MM.1S (cell line): ENCODE results near the gene TAGLN2.

Experiments used
- DNase-seq: peaks from one replicate; pipeline ENCODE4 v3.0.0-alpha.2; 2015
- H2AFZ ChIP-seq: fragments of 300-600 bp; sonication (generic); 2 replicates; pipeline ENCODE4 v1.6.0; 2016; ENCODE audit warnings: antibody characterized with exemption, low read length
- H3F3A ChIP-seq: fragments of 300-600 bp; sonication (generic); 2 replicates; pipeline ENCODE4 v1.6.1; 2016; ENCODE audit warnings: mild to moderate bottlenecking, antibody characterized with exemption, low read length, moderate library complexity, mixed read lengths; ENCODE audit not compliant: insufficient read depth
- H3K27ac ChIP-seq: fragments of 300-600 bp; sonication (generic); 2 replicates; pipeline ENCODE4 v1.5.1; 2016; ENCODE audit warnings: mild to moderate bottlenecking, low read length
- H3K27me3 ChIP-seq: fragments of 300-600 bp; sonication (generic); replicated peaks from 2 replicates; pipeline ENCODE4 v1.6.0; 2016; ENCODE audit warnings: low read length; ENCODE audit not compliant: insufficient read depth
- H3K36me3 ChIP-seq: fragments of 300-600 bp; sonication (generic); replicated peaks from 2 replicates; pipeline ENCODE4 v1.6.1; 2016; ENCODE audit warnings: mild to moderate bottlenecking, low read length, mixed read lengths; ENCODE audit not compliant: insufficient read depth
- H3K4me1 ChIP-seq: fragments of 300-600 bp; sonication (generic); 2 replicates; pipeline ENCODE4 v1.6.1; 2016; ENCODE audit warnings: low read length, mixed read lengths
- H3K4me2 ChIP-seq: fragments of 300-600 bp; sonication (generic); 2 replicates; pipeline ENCODE4 v1.6.0; 2016; ENCODE audit warnings: low read depth, low read length
- H3K4me3 ChIP-seq: fragments of 300-600 bp; sonication (generic); 2 replicates; pipeline ENCODE4 v1.5.1; 2016; ENCODE audit warnings: low read length, mixed read lengths
- H3K79me2 ChIP-seq: fragments of 300-600 bp; sonication (generic); 2 replicates; pipeline ENCODE4 v1.6.1; 2016; ENCODE audit warnings: mixed run types, low read length, mixed read lengths
- H3K9ac ChIP-seq: fragments of 300-600 bp; sonication (generic); 2 replicates; pipeline ENCODE4 v1.6.1; 2016; ENCODE audit warnings: low read length, mixed read lengths
- H3K9me2 ChIP-seq: fragments of 300-600 bp; sonication (generic); replicated peaks from 2 replicates; pipeline ENCODE4 v1.6.1; 2016; ENCODE audit warnings: mild to moderate bottlenecking, low read length, mixed read lengths; ENCODE audit not compliant: insufficient read depth
- H3K9me3 ChIP-seq: fragments of 300-600 bp; sonication (generic); replicated peaks from 2 replicates; pipeline ENCODE4 v1.6.1; 2016; ENCODE audit warnings: mild to moderate bottlenecking, low read length, mixed read lengths; ENCODE audit not compliant: insufficient read depth
- H4K20me1 ChIP-seq: fragments of 300-600 bp; sonication (generic); 2 replicates; pipeline ENCODE4 v1.6.1; 2016; ENCODE audit warnings: mild to moderate bottlenecking, low read length, moderate library complexity, mixed read lengths; ENCODE audit not compliant: insufficient read depth
- EZH2 ChIP-seq: fragments of 300-600 bp; sonication (generic); optimal IDR thresholded peaks from 2 replicates; pipeline ENCODE3; 2017; ENCODE audit warnings: low read depth, mild to moderate bottlenecking, antibody characterized with exemption, low read length, mixed read lengths
- EZH2phosphoT487 ChIP-seq: fragments of 300-600 bp; sonication (generic); IDR thresholded peaks from 2 replicates; pipeline ENCODE4 v1.6.1; 2018; ENCODE audit warnings: antibody characterized with exemption, low read length
- TF ChIP-seq, protein P1 (sequence below): fragments of 300-600 bp; sonication (generic); IDR thresholded peaks from 2 replicates; pipeline ENCODE4 v1.5.1; 2016; ENCODE audit warnings: antibody characterized with exemption, low read length, mixed read lengths

The TAGLN2 gene

DNA sequence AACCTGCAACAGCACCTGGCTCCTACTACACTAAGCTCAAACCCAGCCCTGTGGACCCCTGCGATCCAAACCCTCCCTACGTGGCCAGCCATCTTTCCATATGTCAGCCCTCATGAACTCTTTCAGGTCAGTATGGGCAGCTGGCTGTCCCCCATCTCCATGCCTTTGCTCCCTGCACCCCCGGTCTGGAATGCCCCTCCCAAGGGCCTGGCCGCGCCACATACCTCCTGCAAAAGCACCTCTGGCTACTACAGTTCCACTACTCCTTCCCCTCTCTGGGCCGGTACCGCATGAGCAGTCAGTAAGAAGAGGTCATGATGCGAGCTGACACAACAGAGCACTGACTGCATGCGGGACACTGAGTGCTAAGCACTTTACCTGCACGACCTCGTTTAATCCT is 10.0 kb upstream of the TAGLN2 start:
- Histone ChIP-seq H3K36me3 (no peaks in the 10 kb centered on the region), H3F3A (no peaks in the 10 kb centered on the region), H3K9me2 (no peaks in the 10 kb centered on the region), H3K4me2 (no peak overlapping the region), H3K4me3 (no peak overlapping the region), H3K27me3 (no peaks in the 10 kb centered on the region; the same call in 1 of the 2 replicates), H2AFZ (no peak overlapping the region), H4K20me1 (no peaks in the 10 kb centered on the region), H3K4me1 (peaks cover 27% of the 10 kb centered on the region; the same call in 1 of the 2 replicates), H3K27ac (no peak overlapping the region), H3K9me3 (no peaks in the 10 kb centered on the region), H3K9ac (no peak overlapping the region), H3K79me2 (no peaks in the 10 kb centered on the region)
- TF ChIP-seq, protein P1, sequence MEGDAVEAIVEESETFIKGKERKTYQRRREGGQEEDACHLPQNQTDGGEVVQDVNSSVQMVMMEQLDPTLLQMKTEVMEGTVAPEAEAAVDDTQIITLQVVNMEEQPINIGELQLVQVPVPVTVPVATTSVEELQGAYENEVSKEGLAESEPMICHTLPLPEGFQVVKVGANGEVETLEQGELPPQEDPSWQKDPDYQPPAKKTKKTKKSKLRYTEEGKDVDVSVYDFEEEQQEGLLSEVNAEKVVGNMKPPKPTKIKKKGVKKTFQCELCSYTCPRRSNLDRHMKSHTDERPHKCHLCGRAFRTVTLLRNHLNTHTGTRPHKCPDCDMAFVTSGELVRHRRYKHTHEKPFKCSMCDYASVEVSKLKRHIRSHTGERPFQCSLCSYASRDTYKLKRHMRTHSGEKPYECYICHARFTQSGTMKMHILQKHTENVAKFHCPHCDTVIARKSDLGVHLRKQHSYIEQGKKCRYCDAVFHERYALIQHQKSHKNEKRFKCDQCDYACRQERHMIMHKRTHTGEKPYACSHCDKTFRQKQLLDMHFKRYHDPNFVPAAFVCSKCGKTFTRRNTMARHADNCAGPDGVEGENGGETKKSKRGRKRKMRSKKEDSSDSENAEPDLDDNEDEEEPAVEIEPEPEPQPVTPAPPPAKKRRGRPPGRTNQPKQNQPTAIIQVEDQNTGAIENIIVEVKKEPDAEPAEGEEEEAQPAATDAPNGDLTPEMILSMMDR: no peak
- TF ChIP-seq EZH2phosphoT487: no peak
- no peak for TF ChIP-seq EZH2
- DNase-seq: no peak

DNA sequence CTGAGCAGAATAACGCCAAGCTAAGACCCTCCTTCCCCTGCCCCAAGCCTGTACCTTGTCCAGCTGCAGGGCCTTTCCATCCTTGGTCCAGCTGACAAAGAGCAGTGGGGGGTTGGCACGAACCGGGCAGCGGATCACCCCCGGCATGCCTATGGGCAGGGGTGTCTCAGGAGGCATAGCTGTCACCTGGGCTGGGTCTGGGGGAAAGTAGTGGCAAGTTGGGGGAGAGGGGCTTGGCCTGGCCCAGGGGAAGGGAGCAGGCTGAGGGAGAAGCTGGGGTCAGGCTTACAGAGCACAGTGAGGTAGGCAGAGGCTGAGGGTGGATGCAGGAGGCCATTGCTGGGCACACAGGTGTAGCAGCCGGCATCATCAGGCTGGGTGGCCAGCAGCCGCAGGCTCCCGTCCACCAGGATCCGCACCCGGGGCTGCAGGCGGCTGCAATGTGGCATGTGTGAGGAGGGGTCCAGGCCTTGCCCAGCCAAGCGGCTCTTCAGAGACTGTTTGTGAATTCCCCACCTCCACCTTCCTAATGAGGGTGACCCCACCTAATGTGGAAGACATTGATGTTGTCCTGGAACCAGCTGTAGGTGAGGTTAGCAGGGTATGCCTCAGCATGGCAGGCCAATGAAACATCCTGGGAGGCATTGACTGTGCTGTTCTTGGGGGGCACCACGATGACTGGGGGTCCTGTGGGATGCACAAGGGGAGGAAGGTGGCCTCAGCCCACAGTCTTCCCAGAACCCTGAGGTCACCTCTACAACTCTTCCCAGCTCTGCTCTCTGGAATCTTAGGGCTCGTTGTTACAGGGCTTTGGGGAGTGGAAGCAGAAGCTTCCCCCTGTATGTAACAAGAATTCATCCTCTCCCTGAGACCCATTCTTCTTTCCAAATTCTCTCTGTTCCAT is 9.1 kb upstream of the TAGLN2 start:
- no peaks in the 10 kb centered on the region for H3K36me3 ChIP-seq
- H3K9me2 ChIP-seq: no peaks in the 10 kb centered on the region
- H3K4me2 ChIP-seq: no peak overlapping the region
- H3K9ac ChIP-seq: no peak overlapping the region
- no peak for DNase-seq
- no peaks in the 10 kb centered on the region for H3K79me2 ChIP-seq
- no peaks in the 10 kb centered on the region for H3F3A ChIP-seq
- H3K4me3 ChIP-seq: no peak overlapping the region
- peaks cover 27% of the 10 kb centered on the region; the same call in 1 of the 2 replicates for H3K4me1 ChIP-seq
- no peak overlapping the region for H2AFZ ChIP-seq
- no peaks in the 10 kb centered on the region; the same call in 1 of the 2 replicates for H3K27me3 ChIP-seq
- H3K27ac ChIP-seq: no peak overlapping the region
- no peaks in the 10 kb centered on the region for H3K9me3 ChIP-seq
- H4K20me1 ChIP-seq: no peaks in the 10 kb centered on the region
- TF ChIP-seq, protein P1: no peak
- TF ChIP-seq EZH2phosphoT487 (no peak), EZH2 (no peak)

DNA sequence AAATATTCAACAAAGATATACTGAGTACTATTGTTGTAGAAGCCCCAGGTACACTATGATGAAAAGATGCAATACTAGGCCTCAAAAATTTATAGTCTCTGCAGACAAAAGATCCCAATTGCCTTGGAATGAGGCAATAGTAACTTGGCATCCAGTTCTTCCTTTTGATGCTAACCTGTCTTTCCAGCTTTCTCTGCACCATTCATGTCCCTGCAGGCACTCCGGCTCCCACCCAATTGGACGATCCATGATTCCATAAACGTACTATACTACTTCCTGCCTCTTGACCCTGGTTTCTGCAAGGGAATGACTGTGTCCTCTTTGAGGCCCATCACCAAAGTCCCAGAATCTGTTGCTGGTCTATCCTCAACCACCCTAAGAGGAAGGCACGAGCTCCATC is 8.0 kb upstream of the TAGLN2 start:
- H3K4me2 ChIP-seq: no peak overlapping the region
- DNase-seq: no peak
- H2AFZ ChIP-seq: no peak overlapping the region
- H3K27ac ChIP-seq: no peak overlapping the region
- peaks cover 25% of the 10 kb centered on the region; the same call in 1 of the 2 replicates for H3K4me1 ChIP-seq
- H3K4me3 ChIP-seq: no peak overlapping the region
- H3K79me2 ChIP-seq: no peaks in the 10 kb centered on the region
- no peaks in the 10 kb centered on the region for H4K20me1 ChIP-seq
- H3K36me3 ChIP-seq: no peaks in the 10 kb centered on the region
- H3K9ac ChIP-seq: no peak overlapping the region
- H3F3A ChIP-seq: no peaks in the 10 kb centered on the region
- no peaks in the 10 kb centered on the region for H3K9me3 ChIP-seq
- no peaks in the 10 kb centered on the region; the same call in 1 of the 2 replicates for H3K27me3 ChIP-seq
- H3K9me2 ChIP-seq: no peaks in the 10 kb centered on the region
- no peak for TF ChIP-seq EZH2phosphoT487
- TF ChIP-seq, protein P1: no peak
- TF ChIP-seq EZH2: no peak
